CD4-positive, alpha-beta T cell treated with Interleukin-10 for 1 hour (primary cell): Measurements from ENCODE around the gene RASD1.
A peak's percentile ranks its signal among the peaks of the same experiment; 100 is the strongest.

ENCODE experiments used
- DNase-seq: peaks from one replicate; pipeline ENCODE4 v3.0.0-alpha.2; 2020

RASD1 gene, protein sequence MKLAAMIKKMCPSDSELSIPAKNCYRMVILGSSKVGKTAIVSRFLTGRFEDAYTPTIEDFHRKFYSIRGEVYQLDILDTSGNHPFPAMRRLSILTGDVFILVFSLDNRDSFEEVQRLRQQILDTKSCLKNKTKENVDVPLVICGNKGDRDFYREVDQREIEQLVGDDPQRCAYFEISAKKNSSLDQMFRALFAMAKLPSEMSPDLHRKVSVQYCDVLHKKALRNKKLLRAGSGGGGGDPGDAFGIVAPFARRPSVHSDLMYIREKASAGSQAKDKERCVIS

DNA sequence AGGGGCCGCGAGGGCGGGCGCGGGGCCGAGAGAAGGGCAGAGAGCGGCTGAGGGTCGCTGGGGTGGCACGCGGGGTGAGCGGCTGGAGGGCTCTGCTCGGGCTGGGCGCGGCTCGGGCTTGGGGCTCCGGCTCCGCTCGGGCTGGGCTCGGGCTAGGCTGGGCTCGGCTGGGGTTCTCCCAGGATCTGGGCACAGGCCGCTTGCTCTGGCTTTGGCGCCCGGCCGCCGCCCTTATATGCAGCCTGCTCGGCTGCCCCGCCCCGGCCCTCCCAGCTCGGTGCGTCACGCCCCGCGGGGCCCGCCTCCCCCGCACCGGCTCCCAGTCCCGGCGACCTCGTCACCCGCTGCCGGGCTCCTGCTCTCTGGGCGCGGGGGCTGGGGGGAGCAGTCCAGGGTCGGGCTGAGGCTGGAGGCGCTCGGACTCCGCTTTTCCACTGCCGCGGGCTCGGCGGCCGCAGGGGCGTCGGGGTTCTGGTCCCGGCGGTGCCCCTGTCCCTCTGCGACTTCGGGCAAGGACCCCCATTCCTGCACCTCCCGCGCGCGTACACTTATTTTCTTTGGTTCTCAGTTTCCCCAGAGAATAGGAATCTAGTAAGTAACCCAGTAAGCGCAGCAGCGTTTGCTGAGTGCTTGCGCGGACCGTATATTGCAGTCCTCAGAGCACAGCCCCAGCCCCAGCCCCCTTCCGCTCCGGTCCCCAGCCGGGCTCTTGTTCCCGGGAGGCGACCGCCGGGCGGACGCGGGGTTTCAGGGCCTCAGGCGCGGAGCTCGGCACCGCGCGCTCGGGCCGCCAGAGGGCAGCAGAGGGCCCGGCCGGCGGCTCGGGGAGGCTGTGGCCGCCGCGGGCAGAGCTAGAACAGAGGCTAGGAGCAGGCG is at the start of gene RASD1:
TSS of gene RASD1 (minus strand) at position 207 of the 876 bp plus-strand sequence. CDS start 214 bp downstream, outside the sequence.
- peak; percentile 83 for DNase-seq

DNA sequence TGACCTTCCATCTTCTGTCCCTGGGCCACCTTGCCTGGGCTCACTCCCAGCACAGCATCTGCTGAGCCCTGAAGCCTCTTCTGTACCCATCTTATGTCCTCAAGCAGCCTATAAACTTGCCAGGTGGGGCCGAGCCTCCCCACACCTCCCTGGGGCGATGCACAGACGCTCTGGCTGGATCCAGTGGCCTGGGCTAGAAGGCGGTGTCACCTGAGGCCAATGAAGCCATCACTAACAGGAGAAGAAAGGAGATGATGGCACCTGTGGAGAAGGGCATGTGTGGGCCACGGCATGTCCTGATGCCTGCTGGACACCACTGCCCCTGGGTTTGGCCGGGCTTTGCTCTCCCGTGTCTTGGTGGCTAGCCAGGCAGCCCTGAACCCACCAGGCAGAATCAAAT is 49.8 kb upstream of the RASD1 start:
- no peak for DNase-seq

DNA sequence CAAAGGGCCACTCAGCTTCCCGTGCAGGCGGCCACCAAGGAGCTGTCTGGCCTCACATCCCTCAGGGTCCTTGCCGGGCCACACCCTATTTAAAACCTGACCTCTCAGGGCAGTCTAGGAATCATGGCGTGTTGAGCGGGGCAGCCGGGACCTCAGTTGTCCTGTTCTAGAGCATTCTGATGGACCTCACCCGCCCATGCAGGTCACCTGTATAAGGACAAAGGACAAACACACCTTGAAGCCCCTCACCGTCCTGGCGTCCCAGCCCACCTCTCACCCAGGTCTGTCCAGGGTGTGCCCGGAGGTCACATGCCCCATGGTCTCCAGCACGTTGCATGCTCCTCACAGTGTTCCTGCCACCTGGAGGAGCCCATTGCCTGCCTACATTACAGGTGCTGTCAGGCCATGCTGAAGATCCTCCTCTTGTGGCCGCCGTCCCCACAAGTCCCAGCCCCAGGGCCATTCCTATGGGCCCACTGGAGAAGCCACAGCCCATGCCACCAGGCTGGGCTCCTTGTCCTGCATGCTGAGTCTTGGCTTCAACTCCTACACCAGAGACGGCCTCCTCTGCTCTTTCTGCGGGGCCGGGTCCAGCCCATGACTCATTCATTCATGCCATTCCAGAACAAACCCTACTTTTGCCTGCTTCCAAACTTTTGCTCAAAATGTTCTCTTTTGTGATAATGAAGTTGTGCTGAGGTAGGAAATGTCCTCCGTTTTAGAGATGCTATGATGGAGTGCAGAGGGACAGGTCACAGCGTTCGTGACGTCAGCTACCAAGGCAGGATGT is 49.0 kb upstream of the RASD1 start:
- no peak for DNase-seq

DNA sequence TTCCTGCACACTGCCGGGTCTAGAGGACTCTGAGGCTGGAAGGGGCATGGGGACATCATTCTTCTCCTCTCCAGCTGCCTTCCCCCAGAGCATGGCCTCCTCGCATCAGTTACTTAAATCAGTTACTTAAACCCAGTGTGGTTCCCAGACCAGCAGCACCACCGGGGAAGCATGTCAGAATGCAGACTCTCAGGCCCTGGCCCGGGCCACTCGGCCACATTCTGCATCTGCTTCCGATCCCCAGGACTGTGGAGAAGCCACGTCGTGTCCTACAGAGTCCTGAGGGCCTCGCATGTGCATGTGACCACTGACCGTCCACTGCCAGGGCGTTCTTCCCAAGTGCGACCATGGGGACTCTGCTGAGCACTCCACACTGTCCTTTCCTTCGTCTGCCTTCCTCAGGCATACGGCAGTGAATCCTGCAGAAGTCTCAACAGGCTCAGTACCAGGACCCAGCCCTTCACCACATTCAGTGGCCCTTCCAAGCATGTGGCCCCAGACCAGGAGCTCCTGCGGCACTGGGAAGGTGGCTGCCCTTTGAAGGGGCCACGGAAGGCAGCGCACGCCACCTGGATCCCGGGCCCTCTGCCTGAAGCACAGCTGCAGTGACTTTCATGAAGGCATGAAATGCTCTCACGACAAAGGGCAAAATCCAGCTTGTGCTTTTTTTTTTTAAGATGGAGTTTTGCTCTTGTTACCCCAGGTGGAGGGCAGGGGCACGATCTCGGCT is 46.9 kb upstream of the RASD1 start:
- no peak for DNase-seq

DNA sequence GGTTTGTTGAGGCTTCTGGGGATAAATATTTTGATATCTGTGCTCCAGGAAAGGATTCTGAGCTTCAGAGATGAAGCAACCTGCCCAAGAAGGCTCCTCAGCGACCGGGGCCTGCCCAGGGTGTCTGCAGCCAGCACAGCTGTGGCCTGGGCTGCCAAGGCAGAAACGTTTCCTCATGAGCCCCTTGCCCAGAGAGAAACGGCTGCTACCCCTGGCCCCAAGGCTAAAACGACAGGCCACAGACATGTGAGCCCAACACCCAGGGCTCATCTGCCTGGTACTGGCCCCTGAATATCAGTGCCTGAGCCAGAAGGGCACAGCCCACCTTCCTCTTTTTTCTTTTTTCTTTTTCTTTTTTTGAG is 45.4 kb upstream of the RASD1 start:
- DNase-seq = no peak

DNA sequence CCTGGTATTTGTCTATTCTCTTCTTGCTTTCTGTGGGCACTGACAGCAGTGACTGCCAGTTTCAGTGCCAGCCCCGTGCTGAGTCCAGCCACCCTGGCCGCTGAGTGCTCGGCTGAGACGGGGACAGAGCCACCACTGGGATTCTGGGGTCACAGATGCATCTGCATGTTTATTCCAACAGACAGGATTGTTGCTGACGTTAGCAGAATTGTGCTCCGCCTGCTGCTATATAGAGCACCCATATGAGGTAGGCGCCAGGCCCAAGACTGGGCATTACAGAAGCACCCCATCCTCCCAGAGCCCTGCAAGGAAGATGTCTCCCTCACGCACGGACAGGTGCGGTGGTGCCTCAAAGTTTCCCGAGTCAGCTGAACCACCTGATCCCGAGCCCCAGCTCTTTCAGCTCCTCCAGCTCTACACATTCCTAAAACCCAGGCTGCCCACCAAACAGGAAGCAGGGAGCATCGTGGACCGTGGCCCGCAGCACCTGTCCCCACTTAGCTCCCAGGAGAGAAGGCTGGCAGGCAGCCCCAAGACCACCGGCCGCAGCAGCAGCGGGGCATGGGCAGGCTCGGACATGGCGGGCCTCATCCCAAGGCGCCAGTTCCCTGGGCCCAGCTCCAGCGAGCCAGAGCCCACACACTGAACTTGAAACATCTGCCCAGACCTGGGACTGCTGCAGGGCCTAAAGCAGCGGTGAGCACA is 44.9 kb upstream of the RASD1 start:
- DNase-seq = no peak

DNA sequence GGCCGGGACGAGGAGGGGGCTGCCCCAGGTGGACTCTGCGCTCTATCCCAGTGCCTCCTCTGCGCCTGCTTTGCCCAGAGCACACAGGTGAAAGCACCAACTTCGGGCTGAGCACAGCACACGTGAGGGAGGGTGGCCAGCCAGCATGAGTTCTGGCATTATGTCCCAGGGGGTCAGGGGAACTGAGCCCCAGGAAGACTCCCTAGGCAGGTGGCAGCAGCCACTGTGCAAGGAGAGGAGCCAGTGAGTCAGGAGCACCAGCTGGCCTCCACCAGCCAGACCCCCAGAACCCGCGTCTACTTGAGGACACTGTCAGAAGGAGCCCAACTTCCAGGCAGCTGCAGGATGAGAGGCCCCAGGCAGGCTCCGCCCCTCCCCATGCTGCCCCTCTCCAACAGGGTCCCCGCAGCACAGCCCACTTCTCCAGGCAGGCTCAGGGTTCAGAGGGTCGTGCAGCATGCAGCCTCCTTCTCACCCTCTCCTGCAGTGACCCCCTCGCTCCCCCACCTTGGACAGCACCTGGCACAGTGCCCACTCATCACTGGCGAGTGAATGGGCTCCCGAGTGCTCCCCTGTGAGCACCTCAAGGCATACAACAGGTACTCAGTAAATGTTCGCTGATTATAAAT is 44.2 kb upstream of the RASD1 start:
- DNase-seq = no peak

DNA sequence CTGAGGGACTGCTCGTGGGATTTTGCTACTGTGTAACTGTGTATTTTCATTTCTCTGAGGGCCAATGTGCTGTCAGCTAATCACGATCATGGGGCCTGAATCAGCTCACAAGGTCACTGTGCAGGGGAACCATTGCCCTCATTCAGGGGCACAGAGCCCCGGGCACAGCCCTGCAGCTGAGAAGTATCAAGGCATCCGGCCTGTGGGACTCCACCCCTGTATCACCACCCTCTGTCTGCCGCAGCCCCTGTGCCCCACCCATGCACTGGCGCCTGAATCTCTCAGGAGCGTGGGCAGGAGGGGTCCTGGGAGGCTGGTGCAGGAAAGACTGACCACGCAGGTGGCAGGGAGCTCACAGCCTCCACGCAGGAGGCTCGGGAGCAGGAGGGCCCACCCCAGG is 43.4 kb upstream of the RASD1 start:
- no peak for DNase-seq

DNA sequence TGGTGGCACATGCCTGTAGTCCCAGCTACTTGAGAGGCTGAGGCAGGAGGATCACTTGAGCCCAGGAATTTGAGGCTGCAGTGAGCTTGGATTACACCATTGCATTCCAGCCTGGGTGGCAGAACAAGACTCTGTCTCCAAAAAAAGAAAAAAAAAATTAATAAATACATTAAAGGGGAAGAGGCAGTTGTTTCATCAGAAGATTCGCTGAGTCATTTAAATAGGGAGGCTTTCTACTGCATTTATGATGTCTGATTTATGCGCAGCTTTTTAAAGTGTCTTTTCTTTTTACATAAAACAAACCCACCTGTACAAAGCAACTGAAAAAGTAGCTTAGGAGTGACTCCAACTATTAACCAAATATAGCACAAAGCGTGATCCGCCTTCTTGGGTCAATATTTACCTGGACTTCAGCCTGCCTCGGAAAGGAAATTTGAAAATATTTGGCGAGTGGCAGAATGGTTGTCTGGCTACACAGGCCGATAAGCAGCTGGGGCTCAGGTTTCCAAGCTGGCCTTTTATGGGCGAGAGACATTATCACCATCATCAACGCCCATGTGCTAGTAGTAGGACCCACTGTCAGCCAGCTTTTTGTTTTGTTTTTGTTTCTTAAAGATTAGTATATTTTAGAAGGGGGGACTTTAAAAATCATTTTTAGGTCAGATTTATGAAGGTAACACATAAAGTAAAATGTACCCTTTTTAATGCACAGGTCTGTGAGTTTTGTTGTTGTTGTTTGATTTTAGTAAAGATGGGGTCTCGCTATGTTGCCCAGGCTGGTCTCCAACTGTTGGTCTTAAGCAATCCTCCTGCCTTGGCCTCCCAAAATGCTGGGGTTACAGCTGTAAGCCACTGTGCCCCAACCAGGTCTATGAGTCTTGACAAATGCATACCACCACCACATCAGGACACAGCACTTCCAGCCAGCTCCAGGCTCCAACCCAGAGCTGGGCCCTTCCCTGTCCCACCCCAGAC is 42.5 kb upstream of the RASD1 start:
- no peak for DNase-seq

DNA sequence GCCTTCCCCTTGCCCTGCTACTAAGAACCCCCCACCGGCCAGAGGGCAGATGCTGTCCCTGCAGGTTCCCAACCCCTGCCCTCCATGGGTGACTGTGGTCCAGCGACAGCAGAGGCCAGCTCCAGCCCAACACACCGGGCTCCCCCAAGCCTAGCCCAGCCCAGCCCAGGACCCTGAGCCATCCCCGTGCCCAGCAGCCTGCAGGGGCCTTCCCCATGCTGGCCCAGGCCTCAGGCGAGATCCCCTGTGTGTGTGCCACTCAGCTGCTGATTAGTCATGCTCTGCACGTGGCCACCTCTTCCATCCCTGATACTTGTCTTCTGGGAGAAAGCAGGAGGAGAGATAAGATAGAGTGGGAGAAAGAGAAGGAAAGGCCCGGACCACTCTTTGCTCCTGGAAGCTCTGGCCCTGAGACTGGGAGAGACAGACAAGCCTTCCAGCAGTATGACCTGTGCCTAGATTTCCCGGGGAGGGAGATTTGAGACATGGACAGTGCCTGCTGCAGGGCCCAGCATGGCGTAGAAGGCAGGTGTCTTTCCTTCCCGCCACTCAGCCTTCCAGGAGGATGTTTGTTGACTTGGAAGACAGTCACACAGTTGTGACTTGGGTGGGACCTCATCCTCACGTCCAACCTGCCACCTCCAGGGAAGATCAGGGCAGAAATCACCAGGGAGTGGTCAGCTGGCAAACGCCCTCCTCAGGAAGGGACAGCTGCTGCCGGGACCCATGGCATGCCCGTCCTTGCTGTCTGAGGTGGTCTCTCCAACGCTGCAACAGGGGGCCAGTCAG is 41.3 kb upstream of the RASD1 start:
- no peak for DNase-seq

DNA sequence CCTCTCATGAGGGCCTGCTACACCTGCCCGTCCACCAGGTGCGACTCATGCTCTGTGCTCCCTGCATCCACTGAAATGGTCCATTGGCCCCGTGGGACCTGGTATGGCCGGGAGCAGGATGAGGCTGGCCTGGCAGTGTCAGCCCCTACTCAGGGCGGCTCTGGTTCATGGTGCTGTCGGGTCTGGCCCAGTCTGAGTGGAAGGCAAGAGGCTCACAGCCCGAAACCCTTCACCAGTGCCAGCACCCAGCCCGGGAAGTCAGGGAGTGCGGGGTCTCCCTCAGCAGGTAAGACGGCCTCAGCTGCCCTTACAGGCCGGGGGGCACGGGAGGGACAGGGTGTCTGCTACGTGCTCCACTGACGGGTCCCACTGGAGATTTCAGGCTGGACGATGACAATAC is 40.5 kb upstream of the RASD1 start:
- no peak for DNase-seq

DNA sequence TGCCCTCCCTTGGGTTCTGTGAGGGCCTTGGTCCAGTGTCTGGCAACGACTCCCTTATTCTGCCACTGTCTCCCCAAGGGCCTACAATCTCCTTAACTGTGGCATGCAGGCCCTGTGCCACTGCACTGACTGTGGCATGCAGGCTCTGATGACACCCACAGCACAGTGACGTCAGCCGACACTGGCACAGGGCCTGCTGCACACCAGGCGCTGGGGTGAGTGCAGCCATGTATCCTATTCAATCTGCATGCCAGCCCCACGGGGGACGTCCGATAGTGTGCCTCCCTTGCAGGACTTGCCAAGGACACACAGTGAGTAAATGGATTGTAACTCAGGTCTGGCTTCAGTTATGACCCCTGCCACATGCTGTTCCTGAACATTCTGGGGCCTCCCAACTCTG is 39.8 kb upstream of the RASD1 start:
- DNase-seq = no peak

DNA sequence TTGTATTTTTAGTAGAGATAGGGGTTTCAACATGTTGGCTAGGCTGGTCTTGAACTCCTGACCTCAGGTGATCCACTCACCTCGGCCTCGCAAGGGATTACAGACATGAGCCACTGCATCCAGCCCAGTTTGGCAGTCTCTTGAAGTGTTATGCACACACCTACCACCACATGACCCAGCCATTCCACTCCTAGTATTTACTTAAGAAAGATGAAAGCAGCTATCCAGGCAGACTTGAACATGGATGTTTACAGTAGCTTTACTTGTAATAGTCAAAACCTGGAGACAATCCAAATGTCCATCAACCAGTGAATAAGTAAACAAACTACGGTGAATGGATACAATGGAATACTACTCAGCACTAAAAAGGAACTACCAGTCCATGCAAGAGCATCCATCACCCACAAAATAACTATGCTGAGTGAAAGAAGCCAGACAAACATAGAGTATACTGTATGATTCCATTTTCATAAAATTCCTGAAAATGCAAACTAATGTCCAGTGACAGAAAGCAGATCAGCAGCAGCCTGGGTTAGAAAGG is 37.8 kb upstream of the RASD1 start:
- no peak for DNase-seq

DNA sequence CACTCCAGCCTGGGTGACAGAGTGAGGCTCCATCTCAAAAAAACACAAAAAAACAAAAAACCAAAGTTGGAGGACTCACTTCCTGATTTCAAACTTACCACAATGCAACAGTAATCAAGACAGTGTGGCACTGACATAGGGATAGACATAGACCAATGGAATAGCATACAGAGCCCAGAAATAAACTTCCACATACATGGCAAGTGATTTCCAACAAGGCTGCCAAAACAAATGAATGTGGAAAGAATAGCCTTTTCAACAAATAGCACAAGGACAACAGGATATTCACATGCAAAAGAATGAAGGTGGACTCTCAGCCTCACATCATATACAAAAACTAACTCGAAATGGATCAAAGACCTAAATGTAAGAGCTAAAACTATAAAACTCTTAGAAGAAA is 36.8 kb upstream of the RASD1 start:
- DNase-seq = no peak

DNA sequence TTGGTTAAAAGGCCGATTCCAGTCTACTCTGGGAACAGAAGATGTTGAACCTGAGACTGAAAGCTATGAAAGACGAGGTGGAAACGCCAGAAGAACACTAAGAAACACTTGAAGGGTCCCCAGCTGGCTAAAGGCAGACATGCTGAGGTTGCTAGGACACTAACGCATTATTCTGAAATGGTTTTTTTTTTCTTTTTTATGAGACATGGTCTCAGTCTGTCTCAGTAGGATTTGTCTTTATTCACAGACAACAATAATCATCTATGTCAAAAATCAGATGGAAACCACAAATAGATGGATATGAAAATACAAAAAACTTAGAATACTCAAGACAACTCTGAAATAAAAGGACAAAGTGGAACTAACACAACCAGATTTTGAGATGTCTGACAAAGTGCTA is 35.0 kb upstream of the RASD1 start:
- no peak for DNase-seq

DNA sequence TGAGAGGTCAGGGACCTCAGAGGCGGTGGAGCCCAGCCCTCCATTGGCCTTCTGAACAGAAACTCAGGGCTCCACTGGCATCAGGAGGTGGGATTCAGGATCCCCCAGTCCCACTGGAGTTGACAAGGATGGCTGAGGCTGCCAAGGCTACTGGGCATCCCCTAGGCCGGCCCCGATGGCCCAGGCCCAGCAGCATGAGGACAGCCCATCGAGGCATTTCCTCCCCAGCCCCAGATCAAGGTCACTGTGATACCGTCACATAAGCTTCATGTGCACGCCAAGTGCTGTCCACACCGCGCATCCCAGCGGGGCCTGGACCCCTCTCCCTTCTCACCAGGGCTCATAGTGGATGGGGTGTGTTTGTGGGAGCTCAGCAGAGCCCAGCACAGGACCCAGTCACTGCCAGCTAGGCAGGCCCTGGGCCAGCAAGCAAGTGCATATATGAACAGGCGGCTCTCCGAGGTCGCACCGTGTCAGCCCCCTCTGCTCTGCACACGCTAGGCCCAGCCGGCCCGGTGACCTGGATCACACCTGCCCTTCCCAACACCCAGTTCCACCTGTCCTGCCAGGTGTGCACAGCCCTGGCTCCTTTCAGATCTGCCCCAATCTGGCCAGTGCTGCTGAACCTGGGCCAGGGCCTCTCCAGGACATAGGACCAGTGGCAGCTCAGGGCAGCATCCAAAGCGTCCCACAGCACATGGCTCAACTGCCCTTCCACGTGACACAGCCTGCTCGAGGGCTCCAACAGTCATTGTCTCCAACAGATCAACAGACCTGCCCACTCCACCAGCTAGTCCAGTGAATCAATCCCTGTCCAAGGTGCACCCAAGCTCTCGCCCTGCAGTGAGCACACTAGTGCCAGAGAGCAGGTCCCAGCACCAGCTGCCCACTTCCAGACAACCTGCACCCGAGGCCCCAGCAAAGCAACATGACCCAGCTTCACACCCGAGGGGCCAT is 32.8 kb upstream of the RASD1 start:
- DNase-seq = no peak

DNA sequence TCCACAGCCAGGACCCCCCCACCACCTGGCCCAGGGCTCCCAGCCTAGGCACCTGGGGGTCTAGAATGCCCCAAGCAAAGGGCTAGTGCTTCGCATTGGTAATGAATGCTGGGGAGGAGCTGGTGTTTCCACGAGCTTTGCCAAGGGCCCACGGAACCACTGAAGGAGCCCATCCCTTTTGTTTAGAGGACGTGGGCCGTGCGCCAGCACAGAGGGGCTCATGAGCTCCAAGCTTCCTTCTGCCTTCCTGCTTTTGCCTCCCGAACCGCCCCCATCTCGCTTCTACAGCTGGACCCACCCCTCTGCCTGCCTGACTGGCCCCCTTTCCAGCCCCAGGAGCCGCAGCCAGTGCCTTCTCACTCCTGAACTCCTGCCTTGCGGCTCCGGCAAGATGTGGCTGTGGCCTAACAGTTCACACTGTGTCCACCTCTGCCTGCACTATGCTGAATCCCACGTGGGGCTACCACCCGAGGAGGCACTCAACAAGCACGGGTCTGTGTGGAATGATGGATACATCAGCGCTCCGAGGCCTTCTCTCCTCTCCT is 31.8 kb upstream of the RASD1 start:
- no peak for DNase-seq

DNA sequence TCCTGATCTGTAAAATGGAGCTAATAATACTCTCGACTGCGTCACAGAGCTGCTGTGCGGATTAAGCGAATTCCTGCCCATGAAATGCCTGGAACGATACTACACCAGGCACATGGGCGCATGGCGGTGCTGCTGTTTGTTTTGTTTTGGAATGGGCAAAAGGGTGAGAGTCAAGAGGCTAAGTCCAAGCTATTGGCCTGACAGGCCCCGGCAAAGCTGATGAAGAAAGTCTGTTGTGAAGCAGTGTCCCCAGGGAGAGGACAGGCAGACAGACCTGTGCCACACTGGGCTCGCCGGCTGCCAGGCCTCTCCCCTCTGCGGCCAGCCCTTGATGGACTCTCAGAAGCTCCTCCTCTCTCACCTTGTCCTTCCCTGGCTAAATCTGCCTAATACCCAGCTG is 31.3 kb upstream of the RASD1 start:
- no peak for DNase-seq
